ENCODE data around the gene TUBGCP2.

TUBGCP2 gene

DNA sequence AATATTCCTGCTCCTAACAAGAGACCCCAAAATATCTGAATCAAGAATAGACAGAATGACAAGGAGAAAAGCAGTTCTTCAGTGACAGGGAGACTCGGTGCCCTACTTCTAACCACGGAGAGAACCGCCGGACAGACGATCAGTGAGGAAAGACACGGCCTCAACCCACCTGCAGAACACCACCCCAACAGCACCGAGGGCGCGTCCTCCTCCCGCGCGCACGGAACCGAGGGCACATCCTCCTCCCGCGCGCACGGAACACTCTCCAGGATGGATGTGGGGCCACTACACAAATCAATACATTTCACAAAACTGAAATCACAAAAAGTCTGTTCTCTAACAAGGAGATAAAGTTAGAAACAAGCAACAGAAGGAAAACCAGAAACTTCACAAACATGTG is 22.3 kb downstream of the TUBGCP2 start:
- in situ Hi-C loops (cut with MboI; ENCODE audit: low pct_unique_long_range_greater_than_20kb, low sequenced_read_pairs) = no loop called here
- no peak for DNase-seq

DNA sequence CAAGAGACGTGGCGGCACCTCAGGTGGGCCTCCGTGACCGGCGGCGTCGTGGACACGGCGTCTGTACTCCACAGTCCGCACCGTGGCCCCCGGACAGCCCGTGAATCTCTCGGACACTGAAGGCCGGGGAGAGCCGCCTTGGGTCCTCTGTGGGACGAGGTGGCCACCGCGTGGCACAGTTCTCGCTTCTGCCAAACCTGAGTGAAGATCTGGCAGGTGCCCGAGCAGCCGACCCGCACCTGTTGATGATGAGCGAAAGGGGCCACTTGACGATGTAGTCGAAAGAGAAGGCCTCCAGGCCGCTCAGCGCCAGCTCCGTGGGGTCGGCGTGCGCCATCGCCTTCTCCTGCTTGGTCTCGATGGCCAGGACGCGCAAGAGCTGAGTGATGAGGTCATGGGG is 23.5 kb downstream of the TUBGCP2 start:
- in situ Hi-C loops (cut with MboI; ENCODE audit: low pct_unique_long_range_greater_than_20kb, low sequenced_read_pairs) = no loop called here
- no peak for DNase-seq

DNA sequence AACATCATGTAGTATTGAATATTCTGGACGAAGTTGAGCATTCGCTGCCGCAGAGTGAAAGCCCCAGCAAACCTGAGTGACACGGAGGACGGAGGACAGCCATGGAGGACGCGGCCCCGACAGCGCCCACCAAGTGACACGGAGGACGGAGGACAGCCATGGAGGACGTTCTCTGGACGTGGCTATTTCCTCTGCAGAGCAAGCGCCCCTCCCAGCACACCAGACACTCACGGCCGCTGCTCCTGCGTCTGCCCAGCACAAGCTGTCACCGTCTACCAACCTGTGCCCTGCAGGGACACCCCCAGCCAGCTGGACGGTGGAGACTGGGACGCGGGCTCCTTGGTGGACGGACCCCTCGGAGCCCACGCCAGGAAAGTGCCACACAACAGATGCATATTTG is 24.7 kb downstream of the TUBGCP2 start:
- DNase-seq = no peak
- in situ Hi-C loops (cut with MboI; ENCODE audit: low pct_unique_long_range_greater_than_20kb, low sequenced_read_pairs) = no loop called here

DNA sequence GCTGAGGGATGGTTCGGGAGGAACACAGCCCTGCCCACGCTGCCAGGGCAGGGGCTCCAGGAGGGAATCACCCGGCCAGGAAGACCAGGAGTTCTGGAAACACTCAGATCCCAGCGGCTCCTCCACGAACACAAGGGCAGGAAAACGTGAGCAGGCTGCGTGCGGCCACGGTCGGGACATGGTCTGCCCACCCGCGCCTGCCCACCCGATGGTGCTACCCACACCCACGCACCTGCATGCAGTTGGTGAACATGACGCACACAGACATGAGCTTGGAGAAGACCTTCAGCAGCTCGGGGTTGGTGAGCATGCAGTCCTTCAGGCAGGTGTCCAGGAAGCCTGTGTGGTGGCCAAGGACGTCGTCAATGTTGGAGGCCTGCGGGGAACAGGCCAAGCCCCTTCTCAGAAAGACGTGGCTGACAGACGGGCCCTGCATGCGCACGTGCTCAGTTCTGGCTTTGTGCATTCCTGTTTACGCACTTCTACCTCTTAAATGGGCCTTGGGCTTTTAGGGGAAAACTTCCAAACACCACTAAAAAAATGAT is 25.8 kb downstream of the TUBGCP2 start:
- in situ Hi-C loops (cut with MboI; ENCODE audit: low pct_unique_long_range_greater_than_20kb, low sequenced_read_pairs) = no loop called here
- no peak for DNase-seq

DNA sequence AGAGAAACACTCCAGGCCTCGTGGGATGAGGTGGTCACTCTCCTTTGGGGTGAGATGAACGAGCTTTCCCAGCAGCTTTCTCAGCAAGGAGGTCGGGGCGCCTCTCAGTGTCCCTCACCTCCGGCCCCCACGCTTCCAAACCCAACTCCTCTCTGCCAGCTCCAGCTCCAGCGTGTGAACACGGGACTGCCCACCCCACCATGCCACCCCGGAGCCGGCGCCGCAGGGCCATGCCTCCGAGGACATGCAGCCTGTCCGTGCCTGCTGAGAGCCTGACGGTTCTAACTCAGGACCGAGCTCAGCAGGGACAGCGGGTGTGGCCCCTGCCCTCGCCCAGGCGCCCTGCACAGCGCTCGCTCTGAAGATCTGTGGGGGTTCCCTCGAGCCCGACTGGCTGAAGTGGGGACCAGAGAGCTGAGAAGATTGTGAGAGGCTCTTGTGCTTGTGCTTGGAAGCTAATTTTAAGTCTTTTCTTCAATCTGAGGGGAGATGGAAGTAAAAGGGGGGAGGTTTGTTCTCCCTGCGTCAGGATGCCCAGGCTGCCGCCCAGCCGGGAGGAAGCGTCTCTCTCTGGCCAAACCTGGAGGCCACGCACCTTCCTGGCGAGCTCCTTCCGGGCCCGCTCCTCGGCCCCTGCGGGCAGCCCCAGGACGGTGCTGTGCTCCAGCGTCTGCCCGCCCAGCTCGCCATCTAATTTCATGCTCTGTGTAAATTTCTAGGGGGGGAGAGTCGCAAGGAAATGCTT is 26.9 kb downstream of the TUBGCP2 start:
- in situ Hi-C loops (cut with MboI; ENCODE audit: low pct_unique_long_range_greater_than_20kb, low sequenced_read_pairs) = no loop called here
- DNase-seq = no peak

DNA sequence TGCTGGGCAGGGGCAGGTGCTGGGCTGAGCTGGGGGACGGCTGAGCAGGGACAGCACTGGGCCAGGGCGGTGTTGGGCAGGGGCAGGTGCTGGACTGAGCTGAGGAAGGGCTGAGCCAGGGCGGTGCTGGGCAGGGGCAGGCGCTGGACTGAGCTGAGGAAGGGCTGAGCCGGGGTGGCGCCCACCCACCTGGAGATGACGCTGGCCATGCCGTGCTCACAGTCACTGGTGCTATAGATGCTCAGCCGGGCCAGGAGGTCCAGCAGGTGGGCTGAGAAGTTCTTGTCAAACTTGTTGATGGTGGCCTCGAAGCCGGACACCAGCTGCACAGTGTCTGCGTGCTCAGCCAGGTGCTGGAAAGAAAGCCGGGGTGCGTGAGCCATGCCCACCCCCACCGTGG is 27.6 kb downstream of the TUBGCP2 start:
- in situ Hi-C loops (cut with MboI; ENCODE audit: low pct_unique_long_range_greater_than_20kb, low sequenced_read_pairs) = no loop called here

DNA sequence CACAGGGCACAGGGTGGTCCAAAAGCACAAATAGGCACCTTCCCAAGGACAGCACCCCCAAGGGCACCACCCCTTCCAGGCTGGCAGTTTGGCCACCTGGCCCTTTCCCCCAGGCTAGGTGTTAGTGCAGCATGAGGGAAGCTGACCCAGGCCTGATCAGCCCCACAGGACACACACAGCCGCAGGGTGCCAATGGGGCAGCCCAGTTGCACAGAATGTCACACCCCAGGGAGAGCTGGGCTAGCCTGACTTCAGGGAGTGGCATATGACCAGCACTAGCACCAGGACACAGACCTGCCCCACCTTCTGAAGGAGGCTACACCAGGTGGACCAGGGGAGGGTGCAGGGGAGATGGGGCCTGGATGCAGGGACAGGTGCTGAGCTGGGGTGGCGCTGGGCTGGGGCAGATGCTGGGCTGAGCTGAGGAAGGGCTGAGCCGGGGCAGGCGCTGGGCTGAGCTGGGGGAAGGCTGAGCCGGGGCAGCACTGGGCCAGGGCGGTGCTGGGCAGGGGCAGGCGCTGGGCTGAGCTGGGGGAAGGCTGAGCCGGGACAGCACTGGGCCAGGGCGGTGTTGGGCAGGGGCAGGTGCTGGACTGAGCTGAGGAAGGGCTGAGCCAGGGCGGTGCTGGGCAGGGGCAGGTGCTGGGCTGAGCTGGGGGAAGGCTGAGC is 28.1 kb downstream of the TUBGCP2 start:
- DNase-seq = no peak
- in situ Hi-C loops (cut with MboI; ENCODE audit: low pct_unique_long_range_greater_than_20kb, low sequenced_read_pairs) = no loop called here

More for the DNA sequence above, 27.6 kb downstream of the TUBGCP2 start:
- no peak for DNase-seq

DNA sequence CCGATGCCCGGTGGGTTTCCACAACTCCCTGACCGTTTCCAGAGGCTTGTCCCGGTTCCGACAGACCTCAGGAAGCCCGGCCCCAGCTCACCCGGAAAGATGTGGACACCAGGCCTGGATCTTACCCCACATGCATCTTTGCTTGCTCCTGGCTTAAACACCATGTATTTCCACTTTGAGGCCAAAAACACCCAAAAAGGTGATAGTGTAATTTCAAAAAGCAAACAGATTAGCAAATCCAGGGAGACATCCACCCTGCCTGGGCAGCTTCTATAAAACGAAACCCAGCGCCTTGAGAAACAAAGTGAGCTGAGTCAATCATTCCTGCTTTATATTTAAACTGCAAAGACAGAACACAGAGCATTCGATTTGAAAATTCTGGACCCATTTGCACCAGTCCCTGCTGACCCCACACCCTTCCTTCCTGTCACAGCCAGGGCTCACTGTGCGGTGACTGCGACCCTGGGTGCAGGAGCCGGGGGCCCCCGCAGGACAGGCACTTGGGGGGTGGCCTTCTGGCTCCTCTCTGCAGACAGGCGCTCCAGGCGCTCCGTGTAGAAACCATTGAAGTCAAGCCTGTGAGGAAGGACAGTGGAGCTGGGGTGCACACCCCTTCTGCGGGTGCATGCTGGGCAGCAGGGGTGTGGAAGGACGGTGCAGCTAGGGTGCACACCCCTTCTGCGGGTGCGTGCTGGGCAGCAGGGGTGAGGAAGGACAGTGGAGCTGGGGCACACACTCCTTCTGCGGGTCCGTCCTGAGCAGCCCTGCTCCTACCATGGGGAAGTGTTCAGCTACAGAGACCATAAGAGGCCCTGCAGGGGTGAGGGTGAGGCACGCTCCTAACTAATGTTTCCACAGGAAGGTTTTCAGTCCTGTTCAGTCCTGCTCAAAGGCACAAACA is 29.1 kb downstream of the TUBGCP2 start:
- peak; percentile 60 for DNase-seq
- in situ Hi-C loops (cut with MboI; ENCODE audit: low pct_unique_long_range_greater_than_20kb, low sequenced_read_pairs) = no loop called here

DNA sequence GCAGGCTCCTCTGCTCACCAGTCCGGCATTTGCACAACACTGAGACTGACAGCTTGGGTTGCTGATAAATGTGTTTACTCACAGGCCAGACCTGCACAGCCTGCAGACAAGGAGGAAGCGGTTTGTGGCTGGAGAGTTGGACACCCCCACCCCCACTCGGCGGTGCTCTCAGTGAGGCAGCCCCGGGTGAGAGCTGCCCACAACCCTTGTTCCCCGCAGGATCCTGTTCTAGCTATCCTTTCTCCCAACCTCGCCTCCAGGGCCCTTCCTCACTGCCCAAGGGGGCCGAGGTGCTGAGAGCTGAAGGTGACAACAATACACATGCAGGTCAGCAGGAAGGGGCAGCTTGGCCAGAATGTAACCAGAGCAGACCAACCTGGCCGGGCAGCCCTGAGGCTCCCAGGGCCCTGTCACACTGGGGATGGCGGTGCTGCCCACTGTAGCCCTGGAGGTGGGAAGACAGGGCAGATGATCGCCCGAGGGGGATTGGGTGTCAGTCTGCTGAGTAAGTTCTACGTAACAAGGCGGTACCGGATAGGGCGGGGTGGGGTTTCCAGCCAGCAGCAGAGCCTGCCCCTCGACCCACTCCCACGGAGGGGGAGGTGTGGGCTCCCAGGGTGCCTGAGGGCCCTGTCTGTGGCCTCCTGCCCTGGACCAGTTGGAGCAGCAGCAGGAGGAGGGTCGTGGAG is 30.0 kb downstream of the TUBGCP2 start:
- peak; percentile 92 for DNase-seq
- in situ Hi-C loops (cut with MboI; ENCODE audit: low pct_unique_long_range_greater_than_20kb, low sequenced_read_pairs) = no loop called here

DNA sequence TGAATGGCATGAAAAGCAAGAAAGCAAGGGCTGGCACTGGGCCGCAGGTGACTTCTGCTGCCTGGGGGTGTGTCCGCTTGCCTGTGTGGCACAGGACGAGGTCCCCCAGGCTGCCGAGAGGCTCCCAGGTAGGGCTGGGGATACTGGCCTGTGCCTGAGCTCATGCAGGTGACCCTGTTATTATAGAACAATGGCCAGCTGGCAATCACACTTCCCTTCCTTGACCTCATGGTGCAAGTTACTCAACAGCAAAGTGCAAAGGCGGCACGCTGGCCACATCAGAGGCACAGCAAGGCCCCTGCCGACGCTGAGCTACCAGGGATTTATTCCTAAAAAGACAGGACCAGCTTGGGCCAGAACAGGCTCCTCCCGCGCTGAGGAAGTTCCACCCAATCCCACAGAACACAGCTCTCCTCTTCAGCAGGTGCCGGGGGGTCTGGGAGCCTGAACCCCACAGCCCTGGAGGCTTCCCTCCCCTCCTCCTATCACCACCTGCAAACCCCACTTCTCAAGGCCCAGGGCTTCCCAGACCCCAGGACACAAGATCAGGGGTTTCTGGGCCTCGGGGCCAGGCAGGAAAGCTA is 30.6 kb downstream of the TUBGCP2 start:
- in situ Hi-C loops (cut with MboI; ENCODE audit: low pct_unique_long_range_greater_than_20kb, low sequenced_read_pairs) = no loop called here
- no peak for DNase-seq

DNA sequence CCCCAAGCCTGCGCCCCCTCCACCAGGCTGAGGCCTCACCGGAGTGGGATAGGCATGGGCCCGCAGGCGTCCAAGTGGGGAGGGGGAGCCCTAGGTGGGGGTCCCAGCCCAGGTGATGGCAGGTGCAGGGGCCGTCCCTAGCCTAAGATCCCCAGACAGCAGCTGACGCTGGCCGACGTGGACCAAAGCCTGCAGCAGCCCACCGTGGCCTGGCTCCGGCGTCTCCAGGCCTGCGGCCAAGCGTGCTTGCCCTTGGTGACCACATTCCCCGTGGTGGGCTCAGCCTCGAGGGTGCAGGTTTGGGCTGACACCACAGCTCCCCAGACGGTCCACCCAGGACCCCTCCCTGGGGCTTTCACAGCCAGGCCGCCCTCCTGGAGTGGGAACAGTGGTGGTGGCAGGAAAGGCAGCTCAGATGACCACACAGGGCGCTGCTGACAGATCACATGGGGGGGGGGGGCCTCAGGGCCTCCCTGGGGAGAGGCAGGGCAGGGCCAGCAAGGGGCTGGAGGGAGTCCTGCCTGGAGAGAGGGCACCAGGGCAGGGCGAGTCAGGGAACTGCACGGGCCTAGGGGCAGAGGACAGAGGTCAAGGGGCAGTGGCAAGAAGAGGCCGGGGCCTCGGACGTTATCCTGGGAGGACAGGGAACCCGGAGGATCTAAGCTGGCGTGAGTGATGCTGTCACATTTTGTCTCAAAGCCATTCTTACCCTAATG is 31.2 kb downstream of the TUBGCP2 start:
- no peak for DNase-seq
- in situ Hi-C loops (cut with MboI; ENCODE audit: low pct_unique_long_range_greater_than_20kb, low sequenced_read_pairs) = no loop called here

DNA sequence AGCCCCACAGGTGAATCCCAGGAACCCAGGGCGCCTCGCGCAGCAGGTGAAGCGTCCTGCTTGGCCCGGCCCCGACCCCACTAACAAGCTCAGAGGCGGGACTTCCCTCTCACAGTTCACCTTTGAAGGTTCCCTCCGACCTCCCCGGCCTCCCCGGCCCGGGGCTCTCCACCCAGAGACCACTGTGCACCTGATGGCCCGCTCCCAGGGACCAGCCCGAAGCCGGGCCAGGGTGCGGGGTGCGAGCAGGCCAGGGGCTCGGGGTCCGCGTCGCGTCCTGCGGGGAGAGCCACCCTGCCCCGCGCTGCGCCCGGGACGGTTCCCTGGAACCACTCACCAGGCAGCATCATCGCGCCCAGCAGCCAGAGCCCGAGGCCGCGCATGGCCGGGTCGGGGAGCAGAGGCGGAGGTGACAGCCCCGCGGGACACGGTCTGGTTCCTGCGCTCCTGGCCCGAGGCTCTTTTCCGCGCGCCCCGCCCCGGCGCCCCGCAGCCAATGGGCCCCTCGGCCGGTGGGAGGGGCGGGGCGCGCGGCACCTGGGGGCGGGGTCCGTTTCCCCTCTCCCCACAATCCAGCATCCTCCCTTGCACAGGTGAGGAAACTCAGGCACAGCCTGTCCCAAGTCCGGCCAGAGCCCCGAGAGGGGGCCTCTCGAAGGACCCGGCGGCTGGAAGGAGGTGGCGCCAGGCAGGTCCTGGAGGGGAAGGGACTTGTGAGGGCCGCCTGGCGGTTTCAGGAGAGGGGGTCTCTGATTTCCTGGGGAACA is 32.1 kb downstream of the TUBGCP2 start, which contains the start of gene ADAM8:
TSS of gene ADAM8 (minus strand) at position 434 of the 767 bp plus-strand sequence. CDS start at position 383, 51 bp downstream.
- DNase-seq = no peak
- in situ Hi-C loops (cut with MboI; ENCODE audit: low pct_unique_long_range_greater_than_20kb, low sequenced_read_pairs) = no loop called here

DNA sequence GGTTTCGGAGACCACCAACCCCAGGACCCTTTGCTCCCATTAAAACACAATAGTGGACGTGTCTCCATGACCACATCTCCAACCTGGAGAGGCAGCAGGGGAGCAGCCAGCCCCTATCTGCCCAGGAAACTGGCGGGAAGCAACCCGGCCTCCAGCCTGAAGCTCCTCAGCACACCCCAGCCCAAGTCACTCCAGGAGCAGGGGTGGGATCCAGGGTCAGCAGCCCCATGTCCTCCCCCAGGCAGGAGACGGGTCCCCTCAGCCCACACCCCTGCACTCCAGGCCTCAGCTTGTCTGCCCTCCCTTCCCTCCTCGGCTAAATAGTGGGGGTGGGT is 32.6 kb downstream of the TUBGCP2 start:
- in situ Hi-C loops (cut with MboI; ENCODE audit: low pct_unique_long_range_greater_than_20kb, low sequenced_read_pairs) = no loop called here
- no peak for DNase-seq

DNA sequence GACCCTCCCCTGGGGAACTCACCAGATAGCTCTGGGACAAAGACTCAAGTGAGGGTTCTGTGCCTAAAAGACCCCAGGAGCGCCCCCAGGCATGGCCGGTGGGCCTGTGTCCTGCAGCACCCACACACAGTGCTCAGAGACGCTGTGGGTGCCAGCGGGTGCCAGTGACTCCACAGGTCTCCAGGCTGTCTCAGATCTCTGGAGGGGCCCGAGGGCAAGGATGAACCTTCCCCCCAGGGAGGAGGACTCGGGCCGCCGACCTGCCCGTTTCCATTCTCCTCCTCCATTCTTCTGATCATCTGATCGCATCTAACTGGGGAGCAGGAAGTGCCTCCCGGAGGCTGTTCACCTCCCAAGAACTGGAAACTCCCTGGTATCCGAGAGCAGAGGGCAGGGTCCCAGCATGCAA is 33.0 kb downstream of the TUBGCP2 start:
- no peak for DNase-seq
- in situ Hi-C loops (cut with MboI; ENCODE audit: low pct_unique_long_range_greater_than_20kb, low sequenced_read_pairs) = no loop called here

DNA sequence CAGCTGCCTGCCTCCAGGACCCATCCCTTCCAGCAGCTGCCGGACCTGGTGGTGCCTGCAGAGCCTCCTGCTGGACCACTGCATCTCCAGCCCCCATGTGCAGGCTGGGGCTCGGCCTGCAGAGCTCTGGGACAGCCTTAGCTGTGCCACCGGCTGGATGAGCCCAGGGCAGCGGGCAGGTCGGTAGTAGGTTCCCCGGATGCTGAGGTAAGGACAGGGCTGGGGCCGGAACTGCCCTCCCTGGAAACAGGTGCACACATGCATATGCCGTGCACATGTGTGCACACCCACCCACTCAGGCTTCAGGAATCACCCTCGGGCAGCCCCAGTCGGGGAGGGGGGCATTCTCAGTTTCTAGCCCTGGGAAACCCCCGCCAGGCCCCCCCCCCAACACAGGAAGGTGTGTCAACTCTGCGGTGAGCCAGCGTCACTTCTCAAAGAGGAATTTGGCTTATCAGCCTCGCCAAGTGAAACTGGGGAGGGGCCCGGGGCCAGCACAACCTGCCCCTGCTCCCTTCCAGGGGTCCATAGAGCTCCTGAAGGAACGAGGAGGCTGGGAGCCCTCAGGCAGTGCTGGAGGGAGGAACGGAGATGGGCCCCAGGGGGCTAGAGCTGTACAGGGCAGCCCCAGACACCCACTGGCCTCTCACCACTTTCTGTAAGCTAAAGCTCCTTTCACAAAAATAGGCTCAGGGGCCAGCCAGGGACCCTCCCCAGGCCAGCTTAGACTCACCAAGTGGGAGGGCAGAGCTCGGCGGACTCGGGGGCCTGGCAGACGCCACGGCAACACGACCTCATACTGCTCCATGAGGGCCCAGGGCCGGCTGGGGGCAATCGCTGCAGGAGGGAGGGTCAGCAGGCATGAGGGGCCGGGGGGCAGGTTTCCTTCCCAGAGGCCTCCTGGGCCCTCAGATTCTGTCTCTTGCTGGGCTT is 33.7 kb downstream of the TUBGCP2 start:
- in situ Hi-C loops (cut with MboI; ENCODE audit: low pct_unique_long_range_greater_than_20kb, low sequenced_read_pairs) = no loop called here
- DNase-seq = peak; percentile 73

DNA sequence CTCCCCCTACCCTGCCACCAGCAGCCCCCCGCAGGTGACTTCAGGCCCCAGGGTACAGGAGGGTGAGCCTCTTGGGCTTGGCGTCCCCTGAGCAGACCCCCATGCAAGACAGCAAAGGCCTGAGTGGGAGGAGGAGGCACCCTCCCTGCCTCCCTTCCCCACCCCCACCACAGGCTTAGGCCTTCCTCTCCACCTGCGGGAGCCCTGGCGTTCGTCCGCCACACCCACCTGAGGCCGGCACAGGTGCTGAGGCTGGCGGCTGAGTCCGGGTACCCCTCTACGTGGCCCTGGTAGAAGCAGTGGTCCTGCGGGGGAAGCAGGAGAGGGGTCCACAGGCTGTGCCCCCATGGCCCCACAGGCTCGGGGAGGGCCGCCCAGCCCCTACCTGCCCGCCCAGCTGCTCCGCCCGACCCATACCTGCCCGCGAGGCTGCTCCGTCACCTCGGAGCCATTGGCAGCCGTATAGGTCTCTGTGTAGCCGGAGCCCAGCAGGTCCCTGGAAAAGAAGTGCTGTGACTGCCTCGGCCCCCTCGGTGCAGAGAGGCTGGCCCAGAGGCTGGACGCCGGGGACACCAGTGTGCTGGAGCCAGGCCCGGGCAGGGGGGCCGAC is 35.0 kb downstream of the TUBGCP2 start:
- in situ Hi-C loops (cut with MboI; ENCODE audit: low pct_unique_long_range_greater_than_20kb, low sequenced_read_pairs) = no loop called here
- no peak for DNase-seq

Measured in KBM-7 (cell line).